ENCODE measurements around the gene PSMD14. TPM values are rescaled to one million over a fixed set of nuclear protein-coding genes. Genes with fewer than 3 reads are reported as not detected.

Gene PSMD14
- total RNA-seq, 6 donors from 2014 or later: 18.9 to 56.2 (median 34.8) TPM

DNA sequence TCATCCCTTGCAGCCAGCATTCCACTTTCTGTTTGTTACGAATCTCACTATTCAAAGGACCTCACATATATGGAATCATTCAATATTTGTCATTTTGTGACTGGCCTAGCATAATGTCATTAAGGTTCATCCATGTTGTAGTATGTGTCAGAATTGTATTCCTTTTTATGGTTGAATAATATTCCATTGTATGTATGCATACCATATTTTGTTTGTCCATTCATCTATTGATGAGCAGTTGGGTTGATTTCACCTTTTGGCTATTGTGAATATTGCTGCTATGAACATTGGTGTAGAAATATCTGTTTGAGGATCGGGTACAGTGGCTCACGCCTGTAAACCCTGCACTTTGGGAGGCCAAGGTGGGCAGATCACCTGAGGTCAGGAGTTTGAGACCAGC is 35.0 kb downstream of the PSMD14 start:
- H3K4me3 ChIP-seq: no peak overlapping the region
- no peak for DNase-seq
- no peaks in the 10 kb centered on the region for H3K36me3 ChIP-seq
- H3K9me3 ChIP-seq: no peaks in the 10 kb centered on the region
- no peaks in the 10 kb centered on the region for H3K4me1 ChIP-seq
- no peak overlapping the region for H3K27ac ChIP-seq
- ATAC-seq (ENCODE audit: low FRiP score in 2 of 2): no peak
- no peak for TF ChIP-seq EP300 (IDR thresholded peaks at IDR 0.05)
- TF ChIP-seq POLR2A (IDR thresholded peaks at IDR 0.05): no peak
- no peak for TF ChIP-seq POLR2AphosphoS5 (IDR thresholded peaks at IDR 0.05)
- TF ChIP-seq, protein P1, sequence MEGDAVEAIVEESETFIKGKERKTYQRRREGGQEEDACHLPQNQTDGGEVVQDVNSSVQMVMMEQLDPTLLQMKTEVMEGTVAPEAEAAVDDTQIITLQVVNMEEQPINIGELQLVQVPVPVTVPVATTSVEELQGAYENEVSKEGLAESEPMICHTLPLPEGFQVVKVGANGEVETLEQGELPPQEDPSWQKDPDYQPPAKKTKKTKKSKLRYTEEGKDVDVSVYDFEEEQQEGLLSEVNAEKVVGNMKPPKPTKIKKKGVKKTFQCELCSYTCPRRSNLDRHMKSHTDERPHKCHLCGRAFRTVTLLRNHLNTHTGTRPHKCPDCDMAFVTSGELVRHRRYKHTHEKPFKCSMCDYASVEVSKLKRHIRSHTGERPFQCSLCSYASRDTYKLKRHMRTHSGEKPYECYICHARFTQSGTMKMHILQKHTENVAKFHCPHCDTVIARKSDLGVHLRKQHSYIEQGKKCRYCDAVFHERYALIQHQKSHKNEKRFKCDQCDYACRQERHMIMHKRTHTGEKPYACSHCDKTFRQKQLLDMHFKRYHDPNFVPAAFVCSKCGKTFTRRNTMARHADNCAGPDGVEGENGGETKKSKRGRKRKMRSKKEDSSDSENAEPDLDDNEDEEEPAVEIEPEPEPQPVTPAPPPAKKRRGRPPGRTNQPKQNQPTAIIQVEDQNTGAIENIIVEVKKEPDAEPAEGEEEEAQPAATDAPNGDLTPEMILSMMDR (IDR thresholded peaks at IDR 0.05): no peak
- no peaks in the 10 kb centered on the region for H3K27me3 ChIP-seq
- 96 to 97% methylated on average over 3 of the region's 3 CpGs for WGBS, 2 donors

DNA sequence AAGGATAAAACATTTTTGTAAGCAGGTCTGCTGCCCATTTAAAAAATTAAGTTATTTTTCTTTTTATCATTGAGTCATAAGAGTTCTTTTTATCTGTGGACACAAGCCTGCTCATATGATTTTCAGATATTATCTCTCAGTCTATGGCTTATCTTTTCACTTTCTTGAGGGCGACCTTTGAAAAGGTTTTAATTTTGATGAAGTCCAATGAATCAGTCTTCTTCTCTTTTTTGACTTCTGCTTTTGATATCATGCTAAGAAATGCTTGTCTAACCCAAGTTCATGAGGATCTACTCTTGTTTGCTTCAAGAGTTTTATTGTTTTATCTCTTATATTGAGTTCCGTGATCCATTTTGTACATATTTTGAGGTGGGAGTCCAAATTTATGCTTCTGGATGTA is 36.5 kb downstream of the PSMD14 start:
- Histone ChIP-seq H3K36me3 (no peaks in the 10 kb centered on the region), H3K9me3 (no peaks in the 10 kb centered on the region), H3K4me1 (no peaks in the 10 kb centered on the region), H3K27ac (no peak overlapping the region), H3K4me3 (no peak overlapping the region), H3K27me3 (no peaks in the 10 kb centered on the region)
- DNase-seq (no peak), ATAC-seq (ENCODE audit: low FRiP score in 2 of 2) (no peak)
- TF ChIP-seq EP300 (IDR thresholded peaks at IDR 0.05) (no peak), POLR2A (IDR thresholded peaks at IDR 0.05) (no peak), POLR2AphosphoS5 (IDR thresholded peaks at IDR 0.05) (no peak)
- TF ChIP-seq, protein P1 (IDR thresholded peaks at IDR 0.05): no peak
- WGBS, 2 donors: 94 to 97% methylated on average over 2 of the region's 2 CpGs

DNA sequence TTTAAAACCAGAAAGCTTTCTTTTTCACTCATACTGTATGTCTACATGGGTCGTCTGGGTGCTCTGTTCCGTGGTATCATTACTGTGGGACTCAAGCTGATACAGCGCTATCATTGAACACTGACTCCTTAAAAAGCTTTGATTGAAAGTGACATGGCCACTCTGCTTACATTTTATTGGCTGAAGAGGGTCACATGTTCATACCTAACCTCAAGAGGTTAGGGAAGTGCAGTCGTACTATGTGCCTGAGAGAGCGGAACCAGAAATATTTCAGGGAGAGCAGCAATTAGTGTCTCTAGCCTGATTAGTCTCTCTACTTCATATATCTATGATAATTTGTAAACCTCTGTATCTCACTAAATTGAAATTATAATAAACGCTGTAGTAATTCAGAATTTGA is 43.5 kb downstream of the PSMD14 start:
- Histone ChIP-seq H3K4me3 (no peak overlapping the region), H3K27ac (no peak overlapping the region), H3K4me1 (peaks cover 0 to 3% (median 0%) of the 10 kb centered on the region in 4 donors), H3K36me3 (no peaks in the 10 kb centered on the region), H3K9me3 (no peaks in the 10 kb centered on the region), H3K27me3 (no peaks in the 10 kb centered on the region)
- TF ChIP-seq, protein P1 (IDR thresholded peaks at IDR 0.05): no peak
- TF ChIP-seq POLR2A (IDR thresholded peaks at IDR 0.05): no peak
- TF ChIP-seq POLR2AphosphoS5 (IDR thresholded peaks at IDR 0.05): no peak
- no peak for TF ChIP-seq EP300 (IDR thresholded peaks at IDR 0.05)
- ATAC-seq (ENCODE audit: low FRiP score in 2 of 2) (no peak), DNase-seq (no peak)
- WGBS, 2 donors: 92 to 98% methylated on average over 6 of the region's 6 CpGs

DNA sequence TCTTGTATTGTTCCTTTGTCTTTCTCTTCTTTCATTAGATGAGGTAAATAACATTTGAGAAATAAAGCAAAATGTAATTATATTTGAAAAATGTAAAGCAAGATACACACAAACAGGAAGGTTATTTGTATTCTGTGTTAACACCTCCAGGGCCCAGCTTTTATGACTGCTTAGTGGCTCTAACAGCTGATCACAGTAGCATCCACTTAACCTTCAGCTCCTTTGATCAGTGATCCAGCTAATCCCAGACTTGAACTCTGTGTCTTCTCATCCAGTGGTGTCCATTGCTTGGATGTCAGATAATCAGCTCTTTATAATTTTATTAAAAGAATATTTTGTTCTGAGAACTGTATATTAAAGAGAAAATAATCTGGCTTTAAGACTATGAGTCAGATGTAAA is 44.5 kb downstream of the PSMD14 start:
- ATAC-seq (ENCODE audit: low FRiP score in 2 of 2) (no peak), DNase-seq (no peak)
- Histone ChIP-seq H3K9me3 (no peaks in the 10 kb centered on the region), H3K4me3 (no peak overlapping the region), H3K36me3 (no peaks in the 10 kb centered on the region), H3K27ac (no peak overlapping the region), H3K4me1 (peaks cover 0 to 3% (median 0%) of the 10 kb centered on the region in 4 donors), H3K27me3 (no peaks in the 10 kb centered on the region)
- no peak for TF ChIP-seq EP300 (IDR thresholded peaks at IDR 0.05)
- no peak for TF ChIP-seq POLR2A (IDR thresholded peaks at IDR 0.05)
- no peak for TF ChIP-seq POLR2AphosphoS5 (IDR thresholded peaks at IDR 0.05)
- TF ChIP-seq, protein P1 (IDR thresholded peaks at IDR 0.05): no peak

DNA sequence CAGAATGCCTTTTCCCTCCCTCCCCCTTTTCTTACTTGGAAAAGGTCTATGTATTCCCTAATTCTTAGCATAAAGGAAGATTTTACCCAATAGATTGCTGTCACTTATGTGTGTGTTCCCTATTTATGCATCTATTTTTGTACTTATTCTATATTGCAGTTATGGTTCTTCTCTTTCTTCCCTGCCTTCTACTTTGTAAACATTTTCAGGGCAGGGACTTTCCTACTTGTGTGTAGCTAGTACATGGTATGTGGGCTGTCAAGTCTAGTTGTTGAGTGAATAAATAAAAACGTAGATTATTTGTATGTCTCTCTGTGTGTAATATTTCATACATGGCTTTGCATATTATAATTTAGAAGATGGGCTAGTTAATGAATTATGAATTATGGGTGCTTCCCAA is 45.3 kb downstream of the PSMD14 start:
- H3K4me1 ChIP-seq: peaks cover 0 to 3% (median 0%) of the 10 kb centered on the region in 4 donors
- no peaks in the 10 kb centered on the region for H3K9me3 ChIP-seq
- H3K36me3 ChIP-seq: no peaks in the 10 kb centered on the region
- no peaks in the 10 kb centered on the region for H3K27me3 ChIP-seq
- 57 to 60% methylated on average over 1 of the region's 1 CpG for WGBS, 2 donors
- TF ChIP-seq EP300 (IDR thresholded peaks at IDR 0.05) (no peak), POLR2AphosphoS5 (IDR thresholded peaks at IDR 0.05) (no peak), POLR2A (IDR thresholded peaks at IDR 0.05) (no peak)
- TF ChIP-seq, protein P1 (IDR thresholded peaks at IDR 0.05): no peak
- H3K27ac ChIP-seq: no peak overlapping the region
- ATAC-seq (ENCODE audit: low FRiP score in 2 of 2): no peak
- DNase-seq: no peak
- H3K4me3 ChIP-seq: no peak overlapping the region

Data from upper lobe of left lung (tissue), 6 donors.